Right atrium auricular region (tissue), 2 donors: ENCODE data around the gene HTR7. TPM values are rescaled to one million over a fixed set of nuclear protein-coding genes. Genes with fewer than 3 reads are reported as not detected.
"Not testable (repeated sequence)": the region's sequence is repeated elsewhere in the genome, so short reads cannot be mapped to it uniquely, and the experiment has no call there.

ENCODE experiments used
- DNase-seq: peaks from one replicate; pipeline ENCODE4 v3.0.0-alpha.2; 2019; ENCODE audit warnings: low spot score
- H3K27ac ChIP-seq, 2 donors: fragments of 200-600 bp; sonication (generic); 1 replicate in 1 of 2; 2 replicates in 1 of 2; pipeline ENCODE4 v1.5.1; 2016 to 2019
- H3K27me3 ChIP-seq, 2 donors: fragments of 200-600 bp; sonication (generic); one replicate each; pipeline versions ENCODE4 v1.5.1 to v1.6.0; 2017 to 2019
- H3K36me3 ChIP-seq: fragments of 200-600 bp; sonication (generic); one replicate; pipeline ENCODE4 v1.5.1; 2016
- H3K4me1 ChIP-seq, 2 donors: fragments of 200-600 bp; sonication (generic); one replicate each; pipeline versions ENCODE4 v1.5.1 to v1.6.0; 2017 to 2019
- H3K4me3 ChIP-seq, 2 donors: fragments of 200-600 bp; sonication (generic); 1 replicate in 1 of 2; 2 replicates in 1 of 2; pipeline ENCODE4 v1.5.1; 2017 to 2019; ENCODE audit warnings: mild to moderate bottlenecking in 1 of 2, moderate library complexity in 1 of 2
- H3K9me3 ChIP-seq, 2 donors: fragments of 200-600 bp; sonication (generic); one replicate each; pipeline ENCODE4 v1.5.1; 2019
- CTCF ChIP-seq, 2 donors: fragments of 200-600 bp; sonication (generic); IDR thresholded peaks; one replicate each; pipeline ENCODE4 v1.5.1; 2019; ENCODE audit warnings: antibody characterized with exemption in 2 of 2
- total RNA-seq, 2 donors: library from RNA; depleted of rRNA; stranded (reverse); fragments of >200 nt; gene quantifications; one replicate each; pipeline ENCODE4 v1.1.0, GENCODE V29; 2016

The HTR7 gene
- total RNA-seq, 2 donors from 2014 or later = 0.31 to 0.33 TPM

GRCh38 chr10:90813594-90814365, 44.1 kb downstream of the HTR7 start:
- Histone ChIP-seq H3K27me3 (no peaks in the 10 kb centered on the region), H3K9me3 (no peaks in the 10 kb centered on the region), H3K27ac (no peak overlapping the region), H3K4me1 (no peaks in the 10 kb centered on the region), H3K4me3 (no peak overlapping the region), H3K36me3 (no peaks in the 10 kb centered on the region)
- TF ChIP-seq CTCF (IDR thresholded peaks at IDR 0.05) = no peak
- no peak for DNase-seq

GRCh38 chr10:90807106-90807505, 50.7 kb downstream of the HTR7 start:
- not testable (repeated sequence) for H3K4me3 ChIP-seq, DNase-seq, H3K4me1 ChIP-seq, H3K36me3 ChIP-seq, H3K9me3 ChIP-seq, H3K27ac ChIP-seq, H3K27me3 ChIP-seq

- H3K36me3 ChIP-seq = no peaks in the 10 kb centered on the region
- no peak overlapping the region for H3K27ac ChIP-seq
- H3K27me3 ChIP-seq = no peaks in the 10 kb centered on the region
- no peaks in the 10 kb centered on the region for H3K9me3 ChIP-seq
- no peaks in the 10 kb centered on the region for H3K4me1 ChIP-seq
- DNase-seq = no peak
- H3K4me3 ChIP-seq = no peak overlapping the region
- TF ChIP-seq CTCF (IDR thresholded peaks at IDR 0.05) = no peak
Measured at GRCh38 chr10:90806677-90807076, 51.2 kb downstream of the HTR7 start.

GRCh38 chr10:90805206-90805605, 52.6 kb downstream of the HTR7 start:
- Histone ChIP-seq H3K4me1 (no peaks in the 10 kb centered on the region), H3K27ac (no peak overlapping the region), H3K9me3 (peaks cover 0 to 2% of the 10 kb centered on the region in 2 donors), H3K36me3 (no peaks in the 10 kb centered on the region), H3K27me3 (no peaks in the 10 kb centered on the region), H3K4me3 (no peak overlapping the region)
- no peak for DNase-seq
- TF ChIP-seq CTCF (IDR thresholded peaks at IDR 0.05) = no peak

- no peak overlapping the region for H3K4me3 ChIP-seq
- DNase-seq = no peak
- peaks cover 0 to 6% of the 10 kb centered on the region in 2 donors for H3K9me3 ChIP-seq
- no peaks in the 10 kb centered on the region for H3K4me1 ChIP-seq
- H3K27ac ChIP-seq = no peak overlapping the region
- TF ChIP-seq CTCF (IDR thresholded peaks at IDR 0.05) = no peak
- no peaks in the 10 kb centered on the region for H3K27me3 ChIP-seq
- no peaks in the 10 kb centered on the region for H3K36me3 ChIP-seq
Measured at GRCh38 chr10:90804354-90804753, 53.5 kb downstream of the HTR7 start.

GRCh38 chr10:90801608-90802007, 56.2 kb downstream of the HTR7 start:
- no peaks in the 10 kb centered on the region for H3K27me3 ChIP-seq
- no peak overlapping the region for H3K27ac ChIP-seq
- DNase-seq = no peak
- H3K4me3 ChIP-seq = no peak overlapping the region
- no peaks in the 10 kb centered on the region for H3K4me1 ChIP-seq
- H3K9me3 ChIP-seq = peaks cover 0 to 6% of the 10 kb centered on the region in 2 donors
- TF ChIP-seq CTCF (IDR thresholded peaks at IDR 0.05) = no peak
- H3K36me3 ChIP-seq = no peaks in the 10 kb centered on the region
